IMR-90 (cell line): ENCODE results near the gene REPS2. TPM values are rescaled to one million over a fixed set of nuclear protein-coding genes. Genes with fewer than 3 reads are reported as not detected.

Experiments
- ATAC-seq: fragments of 200-7000 bp; cut with Tn5 transposase; 2 replicates; pipeline ENCODE4 v1.9.1; 2020; ENCODE audit warnings: low read depth, mild to moderate bottlenecking, moderate library complexity
- BruUV-seq: library from RNA; stranded (reverse); fragments of 400-500 nt; replicated peaks from 2 replicates; lab custom pipeline; 2021; lab: Mats Ljungman, UMichigan
- CTCF ChIA-PET: fragments of 300-600 bp; formaldehyde crosslinking; extraction: SDS; loops from one replicate; lab custom pipeline; 2021; ENCODE audit warnings: antibody characterized with exemption; lab: Yijun Ruan, JAX
- POLR2A ChIA-PET: fragments of 300-600 bp; sonication (Branson Sonifier 250); formaldehyde crosslinking; loops from one replicate; lab custom pipeline; 2022; ENCODE audit warnings: antibody characterized with exemption; ENCODE audit not compliant: unreplicated experiment; lab: Charles Lee
- DNase-seq: peaks from one replicate; pipeline ENCODE4 v3.0.0; 2013
- H2AFZ ChIP-seq: replicated peaks from 2 replicates; pipeline ENCODE3; 2013; ENCODE audit warnings: low read length, mild to moderate bottlenecking; ENCODE audit not compliant: poor library complexity
- H2AK5ac ChIP-seq: 2 replicates; pipeline ENCODE4 v1.6.1; 2013; ENCODE audit warnings: low read depth, low read length, inconsistent platforms
- H2AK9ac ChIP-seq: replicated peaks from 2 replicates; pipeline ENCODE3; 2013; ENCODE audit warnings: mild to moderate bottlenecking, low read depth, low read length, moderate library complexity; ENCODE audit not compliant: poor library complexity
- H2BK120ac ChIP-seq: 2 replicates; pipeline ENCODE4 v1.6.1; 2013; ENCODE audit warnings: low read depth, low read length, inconsistent platforms
- H2BK15ac ChIP-seq: 3 replicates; pipeline ENCODE4 v1.6.1; 2013; ENCODE audit warnings: low read depth, low read length, inconsistent platforms
- H2BK20ac ChIP-seq: 2 replicates; pipeline ENCODE4 v1.6.1; 2013; ENCODE audit warnings: low read depth, mild to moderate bottlenecking, inconsistent platforms, low read length, moderate library complexity
- H2BK5ac ChIP-seq: 2 replicates; pipeline ENCODE4 v1.6.1; 2013; ENCODE audit warnings: mild to moderate bottlenecking, low read depth, low read length, inconsistent platforms; ENCODE audit not compliant: poor library complexity, severe bottlenecking
- H3K14ac ChIP-seq: replicated peaks from 2 replicates; pipeline ENCODE4 v1.6.1; 2013; ENCODE audit warnings: low read depth, low read length, inconsistent platforms
- H3K18ac ChIP-seq: 2 replicates; pipeline ENCODE4 v1.6.1; 2013; ENCODE audit warnings: low read depth, low read length, control low read depth
- H3K23ac ChIP-seq: 2 replicates; pipeline ENCODE4 v1.6.1; 2013; ENCODE audit warnings: low read depth, low read length, inconsistent platforms
- H3K27ac ChIP-seq: 2 replicates; pipeline ENCODE4 v1.5.1; 2013; ENCODE audit warnings: mild to moderate bottlenecking, control low read depth, low read length; ENCODE audit not compliant: insufficient read depth
- H3K27me3 ChIP-seq: 2 replicates; pipeline ENCODE4 v1.6.1; 2013; ENCODE audit warnings: low read length; ENCODE audit not compliant: control insufficient read depth, insufficient read depth
- H3K36me3 ChIP-seq: 2 replicates; pipeline ENCODE4 v1.6.1; 2013; ENCODE audit warnings: low read length, mixed read lengths; ENCODE audit not compliant: control insufficient read depth, insufficient read depth
- H3K4ac ChIP-seq: 2 replicates; pipeline ENCODE4 v1.6.1; 2013; ENCODE audit warnings: low read depth, low read length, inconsistent platforms
- H3K4me1 ChIP-seq: 2 replicates; pipeline ENCODE4 v1.6.1; 2013; ENCODE audit warnings: low read length, mixed read lengths; ENCODE audit not compliant: control insufficient read depth, insufficient read depth
- H3K4me2 ChIP-seq: 2 replicates; pipeline ENCODE4 v1.6.1; 2013; ENCODE audit warnings: low read depth, mild to moderate bottlenecking, control low read depth, low read length, moderate library complexity
- H3K4me3 ChIP-seq: 2 replicates; pipeline ENCODE4 v1.5.1; 2013; ENCODE audit warnings: low read depth, mild to moderate bottlenecking, control low read depth, low read length, moderate library complexity; ENCODE audit not compliant: insufficient read depth
- H3K56ac ChIP-seq: 2 replicates; pipeline ENCODE4 v1.6.1; 2013; ENCODE audit warnings: low read length, inconsistent platforms; ENCODE audit not compliant: insufficient read depth; ENCODE audit errors: extremely low read depth
- H3K79me1 ChIP-seq, 2 experiments: 2 replicates each; pipeline ENCODE4 v1.6.1; 2013; ENCODE audit warnings: low read length in 2 of 2, inconsistent platforms in 1 of 2, low read depth in 1 of 2
- H3K9ac ChIP-seq: 2 replicates; pipeline ENCODE4 v1.6.1; 2013; ENCODE audit warnings: low read depth, low read length, control low read depth
- H3K9me1 ChIP-seq: 2 replicates; pipeline ENCODE4 v1.6.1; 2013; ENCODE audit warnings: low read length, inconsistent platforms; ENCODE audit not compliant: insufficient read depth
- H3K9me3 ChIP-seq: 2 replicates; pipeline ENCODE4 v1.6.1; 2013; ENCODE audit warnings: low read length; ENCODE audit not compliant: control insufficient read depth, insufficient read depth
- H4K20me1 ChIP-seq: 2 replicates; pipeline ENCODE4 v1.6.1; 2013; ENCODE audit warnings: low read length, inconsistent platforms; ENCODE audit not compliant: insufficient read depth
- H4K5ac ChIP-seq: 2 replicates; pipeline ENCODE4 v1.6.1; 2013; ENCODE audit warnings: mild to moderate bottlenecking, low read depth, low read length, control low read depth
- H4K8ac ChIP-seq, 2 experiments: 2 replicates each; pipeline ENCODE4 v1.6.1; 2013; ENCODE audit warnings: low read depth in 2 of 2, low read length in 2 of 2, control low read depth in 1 of 2, inconsistent platforms in 1 of 2
- H4K91ac ChIP-seq: 2 replicates; pipeline ENCODE4 v1.6.1; 2013; ENCODE audit warnings: low read depth, low read length, inconsistent platforms; ENCODE audit not compliant: insufficient read depth
- CHD1 ChIP-seq: IDR thresholded peaks from 2 replicates; pipeline ENCODE4 v1.6.1; 2012; ENCODE audit warnings: low read depth, low read length, improper control_type of control experiment
- CTCF ChIP-seq: conservative IDR thresholded peaks from 2 replicates; pipeline ENCODE4 v1.5.1; 2012; ENCODE audit warnings: mild to moderate bottlenecking, low read depth, low read length, improper control_type of control experiment
- NFE2L2 ChIP-seq: fragments of 150-350 bp; IDR thresholded peaks from 2 replicates; pipeline ENCODE4 v1.6.1; 2016; ENCODE audit warnings: low read depth, mild to moderate bottlenecking, low read length
- POLR2A ChIP-seq: IDR thresholded peaks from 2 replicates; pipeline ENCODE4 v1.6.1; 2012; ENCODE audit warnings: mild to moderate bottlenecking, low read depth, low read length
- RFX5 ChIP-seq: IDR thresholded peaks from 2 replicates; pipeline ENCODE4 v1.8.0; 2012; ENCODE audit warnings: low read depth, mild to moderate bottlenecking, low read length, moderate library complexity
- WGBS, 2 experiments: methylation state at CpG; one replicate each; pipeline versions ENCODE4 v1.1.5 to v1.1.7; 2013; ENCODE audit warnings: missing lambda C conversion rate in 2 of 2; ENCODE audit not compliant: insufficient read length in 1 of 2; ENCODE audit errors: extremely low coverage in 2 of 2; 5-methylcytosine and 5-hydroxymethylcytosine counted together
- dilution Hi-C: fragments of 300-500 bp; cut with HindIII; formaldehyde crosslinking; loops from one replicate; pipeline ENCODE4 v1.14.3; 2018; ENCODE audit warnings: low sequenced_read_pairs; ENCODE audit not compliant: unreplicated experiment
- in situ Hi-C: fragments of 300-500 bp; cut with MboI; formaldehyde crosslinking; loops from 3 replicates; pipeline ENCODE4 v1.14.3; 2019; ENCODE audit warnings: low sequenced_read_pairs, inconsistent platforms, mixed read lengths
- intact Hi-C: fragments of 100-400 bp; cut with micrococcal nuclease; formaldehyde crosslinking; loops from 2 replicates; pipeline ENCODE4 v1.10.0; 2022
- polyA plus RNA-seq, 3 experiments: library from polyadenylated mRNA; depleted of rRNA; stranded (reverse); fragments of >200 nt; gene quantifications; 2 replicates each; pipeline ENCODE4 v1.2.3, GENCODE V29; 2012; ENCODE audit warnings: low replicate concordance in 1 of 3
- total RNA-seq: library from RNA; depleted of rRNA; stranded (reverse); fragments of >200 nt; gene quantifications from 2 replicates; pipeline ENCODE4 v1.2.3, GENCODE V29; 2012

Gene REPS2
- total and polyA plus RNA-seq, 2 of the 4 experiments (the other 2 are of a cell fraction): 0.02 to 0.18 TPM

GRCh38 chrX:16978193-16978984 lies 31.9 kb downstream of the REPS2 start:
- no peak overlapping the region for H3K56ac ChIP-seq
- intact Hi-C loops: no loop called here
- DNase-seq (no peak), ATAC-seq (no peak)
- WGBS, 2 experiments: no CpG with 5 or more reads among the region's 3 CpGs
- no peak overlapping the region for H2BK5ac ChIP-seq
- no peak overlapping the region for H4K5ac ChIP-seq
- no peaks in the 10 kb centered on the region for H4K20me1 ChIP-seq
- no peak overlapping the region for H3K27ac ChIP-seq
- dilution Hi-C loops: no loop called here
- no peak overlapping the region for H3K14ac ChIP-seq
- CTCF ChIA-PET: no interaction called here
- H3K9ac ChIP-seq: no peak overlapping the region
- H3K9me3 ChIP-seq: no peaks in the 10 kb centered on the region
- H2BK120ac ChIP-seq: no peak overlapping the region
- H2BK15ac ChIP-seq: no peak overlapping the region
- H2AK9ac ChIP-seq: no peak overlapping the region
- H2BK20ac ChIP-seq: no peak overlapping the region
- H3K79me1 ChIP-seq: no peaks in the 10 kb centered on the region
- H3K9me1 ChIP-seq: no peaks in the 10 kb centered on the region
- H3K4me3 ChIP-seq: no peak overlapping the region
- H3K27me3 ChIP-seq: peaks cover 4% of the 10 kb centered on the region
- no TSS peak for BruUV-seq
- H3K4ac ChIP-seq: no peak overlapping the region
- no peak overlapping the region for H3K4me2 ChIP-seq
- H4K8ac ChIP-seq: no peak overlapping the region
- no peak for TF ChIP-seq NFE2L2
- no peak for TF ChIP-seq CTCF
- TF ChIP-seq RFX5: no peak
- TF ChIP-seq POLR2A: no peak
- no peak for TF ChIP-seq CHD1
- no peaks in the 10 kb centered on the region for H3K36me3 ChIP-seq
- no peak overlapping the region for H3K18ac ChIP-seq
- no peak overlapping the region for H4K91ac ChIP-seq
- H2AK5ac ChIP-seq: no peak overlapping the region
- no peak overlapping the region for H3K23ac ChIP-seq
- POLR2A ChIA-PET: no interaction called here
- H2AFZ ChIP-seq: no peak overlapping the region
- in situ Hi-C loops: no loop called here
- no peaks in the 10 kb centered on the region for H3K4me1 ChIP-seq
